AG20443 (cell line): ENCODE data around the gene NEURL2.

Experiments used
- DNase-seq: peaks from one replicate; pipeline ENCODE4 v3.0.0; 2012; ENCODE audit warnings: low spot score, mixed read lengths

Gene NEURL2

DNA sequence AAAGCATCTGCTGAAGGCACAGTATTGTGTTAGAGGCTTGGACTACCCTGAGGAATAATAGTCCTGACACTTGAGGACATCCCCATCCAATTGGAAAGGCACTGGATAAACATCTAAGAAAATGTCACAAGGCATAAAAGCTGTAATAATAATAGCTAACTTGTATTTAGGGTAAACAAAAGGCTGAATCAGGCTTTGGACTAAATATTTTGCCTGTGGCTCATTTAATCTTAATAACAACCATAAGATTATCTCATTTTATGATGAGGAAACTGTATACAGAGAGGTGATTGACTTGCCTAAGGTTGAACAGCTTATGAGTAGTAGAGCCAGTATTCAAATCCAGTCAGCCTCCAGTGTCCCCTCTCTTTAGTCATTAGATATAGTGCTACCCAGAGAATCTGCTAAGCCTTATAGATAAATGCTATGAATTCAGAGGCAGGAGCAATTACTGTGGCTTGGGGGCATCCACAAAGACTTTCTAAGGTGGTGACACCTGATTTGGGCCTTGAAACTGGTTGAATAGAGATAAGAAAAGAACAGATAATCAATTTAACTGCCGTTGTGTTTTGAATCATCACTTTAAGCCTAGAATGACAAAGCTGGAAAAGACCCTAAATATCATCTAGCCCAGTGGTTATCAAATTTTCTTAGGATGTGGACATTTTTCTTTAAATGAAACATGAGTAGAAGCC is 17.5 kb downstream of the NEURL2 start:
- DNase-seq, result no peak

GRCh38 chr20:45872626-45873025 is 18.4 kb downstream of the NEURL2 start:
- DNase-seq, result no peak

- peak; percentile 70 for DNase-seq
Measured at GRCh38 chr20:45867819-45868176, 23.2 kb downstream of the NEURL2 start.

DNA sequence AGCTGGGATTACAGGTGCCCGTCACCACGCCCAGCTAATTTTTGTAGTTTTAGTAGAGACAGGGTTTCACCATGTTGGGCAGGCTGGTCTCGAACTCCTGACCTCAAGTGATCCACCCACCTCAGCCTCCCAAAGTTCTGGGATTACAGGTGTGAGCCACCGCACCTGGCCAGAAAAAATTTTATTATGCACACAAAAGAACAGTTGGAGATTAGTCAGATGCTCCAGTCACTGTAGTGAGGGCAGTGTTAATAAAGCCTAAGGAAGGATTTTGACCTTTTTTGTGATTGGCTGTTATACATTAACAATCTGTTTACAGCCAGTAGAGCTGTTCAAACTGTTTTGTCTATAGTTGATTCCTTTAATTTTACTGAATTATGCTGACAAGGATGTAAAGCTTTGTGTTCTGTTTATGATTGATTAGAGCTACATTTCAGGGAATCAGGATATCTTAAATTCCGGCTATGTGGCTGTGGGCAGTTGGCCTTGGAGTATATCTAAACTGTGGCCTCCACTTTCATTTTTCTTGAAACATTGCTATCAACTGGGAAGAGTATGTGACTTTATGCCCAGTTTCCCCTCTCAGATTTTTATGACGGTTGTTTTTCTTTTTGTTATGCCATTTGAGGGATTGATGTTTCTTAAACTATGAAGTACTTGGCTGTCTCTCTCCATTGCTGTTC is 23.7 kb downstream of the NEURL2 start:
- DNase-seq, result no peak

DNA sequence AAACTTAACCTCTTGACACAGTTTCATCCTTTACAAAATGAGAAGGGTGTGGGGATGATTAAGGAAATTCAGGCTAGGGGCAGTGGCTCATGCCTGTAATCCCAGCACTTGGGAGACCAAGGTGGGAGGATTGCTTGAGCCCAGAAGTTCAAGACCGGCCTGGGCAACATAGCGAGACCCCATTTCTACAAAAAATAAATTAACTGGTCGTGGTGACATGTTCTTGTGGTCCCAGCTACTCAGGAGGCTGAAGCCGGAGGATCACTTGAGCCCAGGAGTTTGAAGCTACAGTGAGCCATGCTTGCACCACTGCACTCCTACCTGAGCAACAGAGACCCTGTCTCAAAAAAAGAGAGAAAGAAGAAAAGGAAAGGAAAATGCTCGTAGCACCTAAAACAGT is 24.6 kb downstream of the NEURL2 start:
- DNase-seq, result no peak

DNA sequence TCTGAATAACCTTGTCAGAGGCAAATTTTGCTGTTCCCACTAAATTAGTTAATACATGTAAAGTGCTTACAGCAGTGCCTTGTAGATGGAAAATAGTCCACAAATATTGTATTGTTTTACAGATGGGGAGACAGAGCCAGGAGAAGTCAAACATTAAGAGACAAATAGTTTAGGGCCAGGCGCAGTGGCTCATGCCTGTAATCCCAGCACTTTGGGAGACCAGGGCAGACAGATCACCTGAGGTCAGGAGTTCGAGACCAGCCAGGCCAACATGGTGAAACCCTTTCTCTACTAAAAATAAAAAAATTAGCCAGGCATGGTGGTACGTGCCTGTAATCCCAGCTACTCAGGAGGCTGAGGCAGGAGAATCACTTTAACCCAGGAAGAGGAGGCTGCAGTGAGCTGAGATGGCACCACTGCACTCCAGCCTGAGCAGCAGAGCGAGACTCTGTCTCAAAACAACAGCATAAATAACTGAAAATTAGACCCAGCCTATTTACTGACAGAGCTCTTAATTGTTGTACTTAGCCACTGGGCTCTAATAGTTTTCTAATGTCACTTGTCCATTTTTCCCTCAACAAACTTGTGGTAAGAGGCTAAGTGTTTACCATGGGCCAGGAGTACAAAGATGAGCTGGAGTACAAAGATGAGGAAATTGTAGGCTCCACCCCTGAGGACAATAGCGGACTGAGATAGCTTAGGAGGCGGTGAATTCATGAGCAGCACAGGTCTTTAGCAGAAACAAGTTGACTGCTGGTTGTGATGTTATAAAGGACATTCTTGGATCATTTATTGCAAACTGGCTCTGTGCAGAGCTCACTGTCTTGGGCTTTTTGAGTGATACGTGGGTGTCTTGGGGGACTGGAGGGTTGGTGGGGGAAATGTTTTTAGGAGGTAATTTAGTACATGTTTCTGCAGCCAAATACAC is 27.2 kb downstream of the NEURL2 start:
- DNase-seq, result no peak

- DNase-seq, result no peak
Measured at GRCh38 chr20:45861221-45862075, 29.6 kb downstream of the NEURL2 start.

- DNase-seq, result no peak
Measured at GRCh38 chr20:45860560-45861220, 30.3 kb downstream of the NEURL2 start.

GRCh38 chr20:45859916-45860315 is 31.1 kb downstream of the NEURL2 start:
- no peak for DNase-seq

- peak; percentile 31 for DNase-seq
Measured at GRCh38 chr20:45857882-45858216, 33.2 kb downstream of the NEURL2 start.

GRCh38 chr20:45857114-45857881 is 33.7 kb downstream of the NEURL2 start, which contains the start of the genes ACOT8 and ZSWIM3:
Gene ACOT8, minus strand, starts transcription at chr20:45857392. Its CDS starts 77 bp downstream, at chr20:45857315.
Gene ZSWIM3, plus strand, starts transcription at chr20:45857614. Its CDS starts 212 bp downstream, at chr20:45857826.
- peak; percentile 100 for DNase-seq

DNA sequence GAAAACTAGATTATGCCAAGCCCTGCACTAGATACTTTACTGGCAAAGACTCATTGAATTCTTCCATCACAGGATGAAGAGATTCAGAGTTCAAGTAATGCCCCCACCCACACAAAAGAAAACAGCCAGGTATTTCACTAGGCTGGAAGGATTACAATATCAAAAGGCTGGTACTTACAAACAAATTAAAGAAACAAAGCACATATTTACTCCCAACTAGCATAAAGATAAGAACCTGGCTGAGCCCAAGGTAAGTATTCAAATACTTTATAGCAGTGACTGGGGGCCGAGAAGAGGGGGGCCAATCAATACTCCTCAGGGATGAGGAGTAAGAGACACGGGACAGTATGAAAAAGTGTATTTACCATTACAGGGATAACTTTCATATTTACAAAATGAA is 37.5 kb downstream of the NEURL2 start:
- DNase-seq, result no peak

DNA sequence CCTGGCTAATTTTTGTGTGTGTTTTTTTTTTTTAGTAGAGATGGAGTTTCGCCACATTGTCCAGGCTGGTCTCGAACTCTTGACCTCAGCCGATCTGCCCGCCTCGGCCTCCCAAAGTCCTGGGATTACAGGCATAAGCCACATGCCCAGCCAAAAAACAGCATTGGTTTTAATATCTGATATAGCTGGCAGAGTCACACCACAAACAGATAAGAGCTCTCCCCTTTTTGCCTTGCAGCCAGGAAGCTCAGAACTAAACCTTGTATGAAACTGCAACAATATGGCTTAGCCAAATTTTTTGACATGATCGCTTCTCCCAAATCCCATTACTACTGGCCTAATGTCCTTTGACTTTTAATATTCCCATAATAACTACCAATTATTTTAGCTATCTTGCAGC is 38.7 kb downstream of the NEURL2 start:
- DNase-seq, result no peak

DNA sequence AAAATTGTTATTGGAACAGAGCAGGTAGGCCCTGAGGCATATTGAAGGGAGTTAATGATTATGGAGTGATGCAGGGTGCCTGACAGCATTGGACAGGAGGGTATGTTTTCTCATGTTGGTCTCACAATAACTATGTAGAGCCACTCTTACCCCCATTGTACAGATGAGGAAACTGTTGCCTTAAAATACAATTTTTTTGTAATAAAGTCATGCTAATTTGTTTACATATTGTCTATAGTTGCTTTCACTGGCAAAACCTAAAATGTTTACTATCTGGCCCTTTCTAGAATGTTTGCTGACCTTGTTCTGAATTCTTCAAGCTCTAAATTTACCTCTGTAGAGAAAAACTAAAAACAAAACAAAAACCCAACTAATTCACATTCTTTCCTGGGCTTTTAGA is 39.5 kb downstream of the NEURL2 start:
- no peak for DNase-seq

DNA sequence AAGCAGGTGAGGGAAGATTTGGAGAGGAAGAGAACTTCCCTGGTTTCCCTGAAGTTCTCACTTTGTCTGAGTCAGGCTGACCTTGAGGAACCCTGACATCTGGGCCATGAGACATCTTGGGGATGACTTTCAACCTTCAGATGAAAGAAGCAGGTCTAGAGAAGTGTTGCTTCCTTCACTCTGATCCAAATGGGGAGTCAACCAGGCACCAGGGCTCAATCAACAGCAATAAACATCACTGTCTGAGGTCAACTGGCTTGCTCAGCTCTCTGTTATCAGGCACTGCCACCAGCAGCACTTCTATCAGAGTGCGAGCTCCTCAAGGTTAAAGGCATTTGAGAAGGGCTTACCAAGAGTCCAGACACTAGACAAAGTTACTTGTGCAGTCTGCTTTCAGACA is 40.1 kb downstream of the NEURL2 start:
- no peak for DNase-seq

- DNase-seq, result no peak
Measured at GRCh38 chr20:45850238-45850637, 40.8 kb downstream of the NEURL2 start.

DNA sequence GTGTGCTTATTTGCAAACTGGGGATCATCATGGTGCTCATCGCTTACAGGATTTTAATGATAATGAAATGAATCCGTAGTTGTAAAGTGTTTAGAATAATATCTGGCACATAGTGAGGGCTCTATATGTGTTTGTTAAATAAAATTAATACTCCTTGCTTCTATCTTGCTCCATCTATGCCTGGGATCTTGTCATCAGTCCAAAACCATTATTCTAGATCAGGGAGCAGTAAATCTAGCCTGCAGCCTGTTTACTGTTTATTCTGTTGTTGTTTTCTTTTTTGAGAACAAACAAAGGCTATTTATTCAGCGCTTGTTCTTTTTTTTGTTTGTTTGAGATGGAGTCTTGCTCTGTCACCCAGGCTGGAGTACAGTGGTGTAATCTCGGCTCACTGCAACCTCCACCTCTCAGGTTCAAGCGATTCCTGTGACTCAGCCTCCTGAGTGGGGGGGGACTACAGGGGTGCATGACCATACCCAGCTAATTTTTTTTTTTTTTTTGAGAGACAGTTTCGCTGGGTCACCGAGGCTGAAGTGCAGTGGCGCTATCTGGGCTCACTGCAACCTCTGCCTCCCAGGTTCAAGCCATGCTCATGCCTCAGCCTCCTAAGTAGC is 41.9 kb downstream of the NEURL2 start:
- DNase-seq, result no peak

DNA sequence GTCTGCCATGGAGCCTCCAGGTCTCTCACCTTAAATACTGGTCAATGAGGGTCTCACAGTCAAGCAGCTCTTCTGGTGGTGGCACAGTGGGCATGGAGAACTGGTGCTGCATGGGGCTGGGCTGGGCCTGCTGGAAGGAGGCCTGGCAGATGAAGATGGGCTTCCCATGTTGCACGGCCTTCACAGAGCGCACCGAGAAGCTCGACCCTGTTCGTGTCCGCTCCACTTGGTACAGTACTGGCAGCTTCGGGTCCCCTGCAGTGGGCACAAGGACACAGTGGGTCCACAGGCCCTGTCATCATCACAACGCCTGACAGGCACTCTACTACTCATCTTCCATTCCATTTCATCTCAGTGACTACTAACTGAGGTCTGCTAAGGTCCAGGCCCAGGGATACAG is 42.6 kb downstream of the NEURL2 start:
- no peak for DNase-seq

GRCh38 chr20:45845452-45845851 is 45.6 kb downstream of the NEURL2 start:
- DNase-seq, result no peak

- DNase-seq, result no peak
Measured at GRCh38 chr20:45843506-45843905, 47.5 kb downstream of the NEURL2 start.
